Activated CD4-positive, alpha-beta T cell treated with anti-CD3 and anti-CD28 coated beads for 4 hours (primary cell): Measurements from ENCODE around the gene FAM124A.
"Not testable (repeated sequence)": the region's sequence is repeated elsewhere in the genome, so short reads cannot be mapped to it uniquely, and the experiment has no call there.

ENCODE experiments used
- DNase-seq, 2 donors: peaks; one replicate each; pipeline ENCODE4 v3.0.0-alpha.2; 2020

The FAM124A gene

GRCh38 chr13:51275101-51275500, 52.9 kb downstream of the FAM124A start:
- no peak for DNase-seq

- no peak for DNase-seq
These were observed 54.4 kb downstream of the FAM124A start for GRCh38 chr13:51276636-51277035.

DNA sequence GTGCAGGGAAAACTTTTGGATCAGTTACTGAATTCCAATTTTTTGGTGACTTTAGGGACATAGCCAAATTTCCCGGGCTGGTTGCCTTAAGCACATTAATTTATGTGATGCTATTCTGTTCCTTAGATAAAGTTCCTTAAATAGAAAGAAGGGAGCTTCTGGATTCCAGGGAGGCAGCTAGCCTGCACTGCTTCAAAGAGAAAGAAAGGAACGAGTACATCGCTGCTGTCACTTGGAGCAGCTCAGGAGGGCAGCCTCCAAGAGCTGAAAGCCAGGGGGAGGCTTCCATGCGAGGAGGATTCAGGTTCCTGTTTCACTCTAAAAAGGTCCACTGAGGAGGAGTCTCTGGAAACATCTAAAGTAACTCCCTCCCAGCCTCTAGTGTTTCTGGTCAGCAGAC, 55.7 kb downstream of the FAM124A start:
- no peak for DNase-seq

- no peak for DNase-seq
These were observed 56.4 kb downstream of the FAM124A start for GRCh38 chr13:51278426-51279130.

DNA sequence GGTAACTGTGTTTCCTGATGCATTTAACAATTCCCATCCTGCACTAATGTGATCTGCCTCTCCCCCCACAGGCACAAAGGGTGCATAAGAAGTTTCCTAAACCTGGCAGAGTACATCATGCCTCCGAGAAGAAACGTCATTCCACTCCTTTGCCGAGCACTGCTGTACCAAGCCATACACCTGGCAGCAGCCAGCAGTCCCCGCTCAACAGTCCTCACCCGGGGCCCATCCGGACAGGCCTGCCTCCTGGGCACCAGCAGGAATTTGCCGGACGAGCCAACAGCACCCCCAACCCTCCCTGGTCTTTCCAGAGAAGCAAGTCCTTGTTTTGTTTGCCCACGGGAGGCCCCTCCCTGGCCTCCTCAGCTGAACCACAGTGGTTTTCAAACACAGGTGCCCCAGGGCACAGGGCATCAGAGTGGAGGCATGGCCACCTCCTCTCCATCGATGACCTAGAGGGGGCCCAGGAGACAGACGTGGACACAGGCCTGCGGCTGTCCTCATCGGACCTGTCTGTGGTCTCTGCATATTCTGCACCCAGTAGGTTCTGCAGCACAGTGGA, 58.3 kb downstream of the FAM124A start:
- no peak for DNase-seq

DNA sequence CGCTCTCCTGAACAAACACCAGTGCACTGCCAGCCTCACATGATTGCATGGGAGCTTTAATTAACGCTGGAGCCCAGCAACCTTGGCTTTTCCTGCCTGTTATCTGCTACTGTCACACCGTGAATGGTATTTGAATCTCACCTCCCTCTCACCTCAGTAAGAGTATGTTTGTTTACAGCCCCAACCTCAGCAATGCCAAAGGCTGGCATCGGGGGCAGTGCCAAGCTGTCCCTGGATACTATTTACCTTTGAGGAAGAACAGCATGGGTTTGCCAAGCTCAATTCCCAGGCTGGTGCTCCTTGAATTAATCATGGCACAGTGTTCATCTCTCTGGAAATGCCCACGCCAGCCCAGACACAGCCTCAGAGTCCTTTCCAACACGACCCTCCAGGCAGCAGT, 60.1 kb downstream of the FAM124A start:
- no peak for DNase-seq

DNA sequence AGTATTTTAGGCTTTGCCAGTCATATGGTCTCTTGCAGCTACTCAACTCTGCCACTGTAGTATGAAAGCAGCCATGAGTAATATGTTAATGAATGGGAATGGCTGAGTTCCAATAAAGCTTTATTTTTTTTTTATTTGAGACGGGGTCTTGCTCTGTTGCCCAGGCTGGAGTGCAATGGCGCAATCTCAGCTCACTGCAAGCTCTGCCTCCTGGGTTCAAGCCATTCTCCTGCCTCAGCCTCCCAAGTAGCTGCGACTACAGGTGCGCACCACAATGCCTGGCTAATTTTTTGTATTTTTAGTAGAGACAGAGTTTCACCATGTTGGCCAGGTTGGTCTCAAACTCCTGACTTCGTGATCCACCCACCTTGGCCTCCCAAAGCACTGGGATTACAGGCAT, 60.7 kb downstream of the FAM124A start:
- not testable (repeated sequence) for DNase-seq

DNA sequence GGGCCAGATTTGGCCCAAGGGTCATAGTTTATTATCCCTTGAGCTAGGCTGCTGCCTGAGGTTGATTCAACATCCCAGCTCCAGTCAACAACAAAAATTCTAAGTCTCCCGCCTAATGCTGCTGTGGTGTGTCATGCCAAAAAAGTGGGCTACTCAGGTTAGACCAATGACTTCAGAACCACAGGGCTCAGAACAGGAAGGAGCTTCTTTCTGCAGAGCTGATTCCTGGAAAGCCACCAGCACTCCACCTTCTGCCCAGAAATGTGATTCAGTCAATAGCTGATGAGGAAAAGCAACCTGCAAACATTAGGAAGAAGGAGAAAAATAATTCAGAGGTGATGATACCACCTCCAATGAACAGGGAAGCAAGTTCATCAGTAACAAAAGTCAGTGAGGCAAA, 61.2 kb downstream of the FAM124A start:
- DNase-seq: no peak

DNA sequence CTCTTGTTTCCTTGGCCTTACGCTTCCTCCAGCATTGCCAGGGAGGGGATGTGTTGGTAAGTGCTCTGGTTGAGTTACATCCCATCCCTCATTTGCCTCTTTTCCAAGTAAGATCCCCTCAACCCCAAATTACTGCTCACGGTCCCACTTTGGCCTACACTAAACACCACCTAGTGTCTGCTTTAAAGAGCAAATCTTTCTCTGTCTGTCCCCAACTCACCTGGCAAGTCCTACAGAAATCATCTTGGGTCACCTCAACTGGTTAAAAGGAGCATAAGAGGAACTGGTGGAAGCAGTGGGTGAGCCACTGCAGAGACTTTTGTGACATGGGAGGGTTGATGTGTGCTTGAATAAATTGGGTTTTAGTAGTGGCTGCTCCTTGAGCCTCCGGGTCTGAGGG, 62.1 kb downstream of the FAM124A start:
- DNase-seq: no peak

DNA sequence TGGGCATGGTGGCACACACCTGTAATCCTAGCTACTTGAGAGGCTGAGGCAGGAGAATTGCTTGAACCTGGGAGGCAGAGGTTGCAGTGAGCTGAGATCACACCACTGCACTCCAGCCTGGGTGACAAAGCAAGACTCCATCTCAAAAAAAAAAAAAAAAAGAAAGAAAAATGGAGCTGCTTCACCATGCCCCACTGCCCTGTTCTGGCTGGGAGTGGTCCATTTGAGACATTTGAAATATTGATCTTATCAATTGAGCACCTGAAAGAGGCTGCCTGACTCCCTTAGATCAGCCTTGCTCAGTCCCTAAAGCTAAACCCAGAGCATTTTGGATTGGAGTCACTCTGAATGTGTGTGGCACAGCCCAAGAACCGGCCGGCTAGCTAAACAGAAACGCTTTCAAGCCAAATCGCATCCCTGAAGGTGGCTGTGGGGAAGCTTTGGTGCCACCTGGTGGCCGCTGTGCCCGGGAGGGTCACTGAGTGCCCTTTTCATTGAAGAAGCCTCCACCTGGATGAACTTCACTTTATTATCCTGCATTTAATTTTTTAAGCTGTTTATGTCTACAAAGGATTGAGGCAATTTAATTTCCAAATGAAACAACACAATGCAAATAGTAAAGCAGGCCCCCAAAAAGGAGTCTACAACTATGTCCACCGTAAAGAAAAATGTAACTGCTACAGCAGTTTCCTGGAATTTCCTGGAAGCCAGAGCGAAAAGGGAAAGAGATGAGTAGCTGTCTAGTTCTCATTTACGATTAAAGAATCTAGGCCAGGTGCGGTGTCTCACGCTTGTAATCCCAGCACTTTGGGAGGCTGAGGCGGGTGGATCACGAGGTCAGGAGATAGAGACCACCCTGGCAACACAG, 64.2 kb downstream of the FAM124A start:
- peak; percentile 56 to 64 for DNase-seq

DNA sequence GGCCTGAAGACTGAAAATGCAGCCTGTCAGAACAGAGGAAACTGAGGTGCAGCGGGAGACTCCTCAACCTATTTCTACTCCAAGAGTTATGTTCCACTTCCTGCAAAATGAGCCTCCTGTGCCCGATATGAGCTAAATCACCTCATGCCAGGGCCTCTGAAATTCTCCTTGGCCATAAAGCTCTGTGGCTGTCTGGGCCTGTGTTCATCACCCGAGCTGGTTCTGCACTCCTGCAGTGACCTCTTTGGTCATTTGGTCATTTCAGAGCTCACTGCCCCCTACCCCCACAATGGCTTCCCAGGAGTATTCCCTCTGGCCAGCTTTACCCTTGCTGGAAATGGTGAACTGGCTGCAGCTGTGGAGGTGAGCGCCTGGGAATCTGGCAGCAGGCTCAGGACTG, 65.6 kb downstream of the FAM124A start:
- DNase-seq: no peak

GRCh38 chr13:51288254-51288653, 66.1 kb downstream of the FAM124A start:
- not testable (repeated sequence) for DNase-seq

GRCh38 chr13:51291341-51291740, 69.1 kb downstream of the FAM124A start:
- DNase-seq: no peak

DNA sequence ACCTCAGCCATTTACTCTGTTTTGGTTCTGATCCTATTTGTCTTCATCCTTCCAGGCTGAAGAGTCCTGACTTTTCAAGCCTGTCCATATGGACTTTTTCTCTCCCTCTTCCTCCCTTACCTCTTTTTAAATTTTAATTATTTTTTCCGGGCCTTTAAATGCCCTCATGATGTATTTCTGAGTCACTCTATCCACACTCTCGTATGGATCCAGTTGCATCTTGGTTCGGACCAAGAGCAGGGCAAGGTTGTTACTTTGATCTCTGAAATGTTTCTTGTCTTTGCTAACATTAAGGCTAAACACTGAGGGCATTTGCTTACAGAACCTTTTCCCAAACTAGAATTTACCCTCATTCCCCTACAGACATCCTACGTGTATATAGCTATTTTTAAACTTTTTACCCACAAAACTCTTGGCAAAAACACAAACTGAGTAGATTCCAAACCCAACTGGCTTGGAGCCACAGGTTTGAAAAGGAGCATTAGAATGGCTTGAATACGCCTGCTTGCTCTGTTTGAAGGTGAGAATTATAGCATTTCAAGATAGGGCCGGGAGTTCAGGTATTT, 69.9 kb downstream of the FAM124A start:
- DNase-seq: no peak

DNA sequence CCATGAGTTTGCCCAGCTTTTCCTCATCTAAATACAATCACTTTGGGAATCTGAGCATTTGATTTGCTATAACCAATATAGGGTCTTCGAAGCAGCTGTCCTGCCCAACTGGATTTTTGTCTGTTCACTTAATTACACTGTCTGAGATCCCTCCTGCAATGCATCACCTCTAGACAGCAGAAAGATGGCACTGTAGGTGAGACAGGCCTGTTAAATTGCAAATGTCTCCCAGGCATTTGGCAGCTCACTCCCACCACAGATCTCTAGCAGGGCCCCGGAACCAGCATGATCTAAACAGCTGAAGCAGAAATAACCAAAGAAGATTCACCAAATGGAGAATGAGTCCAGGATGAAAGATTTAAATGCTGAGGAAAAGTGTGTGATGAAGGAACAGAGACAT, 75.4 kb downstream of the FAM124A start:
- DNase-seq: no peak

DNA sequence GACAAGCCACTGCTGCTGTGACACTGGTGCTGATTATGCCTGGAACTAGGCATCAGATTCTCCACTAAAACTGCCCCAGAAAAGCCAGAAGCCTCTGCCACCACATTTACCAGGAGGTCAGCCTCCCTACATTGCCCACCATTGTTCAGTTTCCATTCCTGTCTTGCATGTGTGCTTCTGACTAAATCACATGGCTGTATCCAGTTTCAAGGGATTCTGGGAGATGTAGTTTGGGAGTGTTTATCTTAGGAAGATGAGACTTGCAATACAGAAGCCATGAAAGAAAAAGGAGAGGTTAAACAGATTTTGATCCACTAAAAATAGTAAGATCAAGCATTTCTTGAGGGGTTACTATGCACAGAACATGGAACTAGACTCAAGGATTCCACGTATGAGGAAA, 76.6 kb downstream of the FAM124A start:
- DNase-seq: no peak

- no peak for DNase-seq
These were observed 80.9 kb downstream of the FAM124A start for GRCh38 chr13:51303063-51303552.

- DNase-seq: no peak
These were observed 81.7 kb downstream of the FAM124A start for GRCh38 chr13:51303882-51304281.

DNA sequence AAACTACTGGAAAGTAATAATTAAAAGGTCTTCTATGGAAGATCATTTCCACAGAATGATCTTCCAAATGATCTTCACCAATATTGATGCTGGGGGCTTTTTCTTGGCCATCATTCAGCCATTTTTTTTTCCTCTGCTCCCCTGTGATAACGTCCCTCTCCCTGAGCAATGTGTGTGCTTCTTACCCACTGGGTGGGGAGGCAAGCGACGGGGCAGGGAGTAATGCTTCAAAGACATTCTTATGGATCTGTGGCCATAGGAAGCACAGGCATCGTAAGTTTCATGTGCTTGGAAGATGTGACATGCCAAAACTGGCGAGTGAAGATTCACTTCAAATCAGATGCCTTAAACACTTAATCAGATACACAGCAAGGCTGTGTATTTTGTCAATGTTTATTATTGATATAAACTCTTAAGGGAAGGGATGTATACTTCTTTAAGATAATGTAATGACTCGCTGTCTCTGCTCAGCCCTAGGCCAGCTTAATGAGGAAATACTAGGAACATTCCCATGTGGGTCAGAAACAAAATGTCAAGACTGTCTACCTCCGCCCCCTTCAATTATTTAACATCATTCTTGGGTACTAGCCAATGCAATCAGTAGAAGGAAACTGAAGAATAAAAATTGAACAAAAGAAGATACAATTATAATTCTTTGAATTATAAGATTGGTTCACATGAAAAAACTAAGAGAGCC, 83.2 kb downstream of the FAM124A start:
- DNase-seq: no peak

GRCh38 chr13:51308781-51309180, 86.6 kb downstream of the FAM124A start:
- no peak for DNase-seq

- DNase-seq: no peak
These were observed 89.0 kb downstream of the FAM124A start for GRCh38 chr13:51311231-51311630.

GRCh38 chr13:51311957-51312520, 89.8 kb downstream of the FAM124A start:
- DNase-seq: no peak

GRCh38 chr13:51313619-51314018, 91.4 kb downstream of the FAM124A start:
- no peak for DNase-seq
